Cerebellar nuclear complex (tissue), 1 donor: ENCODE results near the gene INA.

ENCODE experiments used
- DNase-seq, 2 experiments: peaks; one replicate each; lab custom pipeline; 2025; lab: John Stamatoyannopoulos, UW

The INA gene

GRCh38 chr10:103276251-103276895 is 565 bp upstream of the INA start:
- DNase-seq = no peak

- no peak for DNase-seq
These were observed 987 bp downstream of the INA start for GRCh38 chr10:103277713-103278536.

- DNase-seq = no peak
These were observed 1.5 kb downstream of the INA start for GRCh38 chr10:103278537-103278823.

GRCh38 chr10:103278862-103279298 is 1.9 kb downstream of the INA start:
- DNase-seq = no peak

- no peak for DNase-seq
These were observed 3.1 kb downstream of the INA start for GRCh38 chr10:103280031-103280430.

- DNase-seq = no peak
These were observed 3.6 kb downstream of the INA start for GRCh38 chr10:103280506-103280905.

GRCh38 chr10:103281753-103282152 is 4.8 kb downstream of the INA start:
- DNase-seq = peak in 1 of 2 experiments; percentile 20

GRCh38 chr10:103282961-103283360 is 6.0 kb downstream of the INA start:
- no peak for DNase-seq

- no peak for DNase-seq
These were observed 7.2 kb downstream of the INA start for GRCh38 chr10:103284170-103284569.

GRCh38 chr10:103287992-103288391 is 11.1 kb downstream of the INA start:
- no peak for DNase-seq

GRCh38 chr10:103291588-103291987 is 14.7 kb downstream of the INA start:
- DNase-seq = no peak

- DNase-seq = no peak
These were observed 18.6 kb downstream of the INA start for GRCh38 chr10:103295374-103296015.

GRCh38 chr10:103307594-103307993 is 30.7 kb downstream of the INA start:
- DNase-seq = no peak

- no peak for DNase-seq
These were observed 33.3 kb downstream of the INA start for GRCh38 chr10:103310197-103310596.

- DNase-seq = no peak
These were observed 39.1 kb downstream of the INA start for GRCh38 chr10:103316087-103316486.

GRCh38 chr10:103327906-103328305 is 51.0 kb downstream of the INA start:
- DNase-seq = no peak

GRCh38 chr10:103333934-103334520 is 57.1 kb downstream of the INA start:
- peak in 1 of 2 experiments; percentile 7 for DNase-seq

- DNase-seq = no peak
These were observed 57.6 kb downstream of the INA start for GRCh38 chr10:103334567-103334966.

GRCh38 chr10:103336370-103336769 is 59.4 kb downstream of the INA start:
- no peak for DNase-seq
